RPMI7951 (cell line): ENCODE measurements around the gene PARN. TPM values are rescaled to one million over a fixed set of nuclear protein-coding genes. Genes with fewer than 3 reads are reported as not detected.

Experiments
- DNase-seq: peaks from one replicate; pipeline ENCODE4 v3.0.0-alpha.2; 2012; ENCODE audit warnings: low read depth
- total RNA-seq: library from RNA; depleted of rRNA; stranded (reverse); fragments of >200 nt; shearing (Covaris generic); gene quantifications from 2 replicates; pipeline ENCODE4 v1.2.3, GENCODE V29; 2014

Gene PARN
- total RNA-seq, 1 experiment from 2014 or later, result 25.4 TPM

GRCh38 chr16:14499110-14499509, 130.9 kb downstream of the PARN start:
- DNase-seq, result no peak

GRCh38 chr16:14497245-14498082, 132.6 kb downstream of the PARN start:
- no peak for DNase-seq

- no peak for DNase-seq
Measured at GRCh38 chr16:14496786-14497185, 133.3 kb downstream of the PARN start.

- DNase-seq, result no peak
Measured at GRCh38 chr16:14496047-14496770, 133.9 kb downstream of the PARN start.

- DNase-seq, result no peak
Measured at GRCh38 chr16:14495213-14496046, 134.6 kb downstream of the PARN start.

- no peak for DNase-seq
Measured at GRCh38 chr16:14494396-14494966, 135.6 kb downstream of the PARN start.

- DNase-seq, result no peak
Measured at GRCh38 chr16:14493791-14494190, 136.3 kb downstream of the PARN start.

GRCh38 chr16:14492614-14493013, 137.4 kb downstream of the PARN start:
- no peak for DNase-seq

GRCh38 chr16:14491861-14492529, 138.1 kb downstream of the PARN start:
- no peak for DNase-seq

- no peak for DNase-seq
Measured at GRCh38 chr16:14490235-14490634, 139.8 kb downstream of the PARN start.

- peak; percentile 69 for DNase-seq
Measured at GRCh38 chr16:14489460-14489859, 140.6 kb downstream of the PARN start.

GRCh38 chr16:14487579-14487978, 142.5 kb downstream of the PARN start:
- DNase-seq, result peak; percentile 36

GRCh38 chr16:14486520-14487303, 143.3 kb downstream of the PARN start:
- DNase-seq, result peak; percentile 96

- no peak for DNase-seq
Measured at GRCh38 chr16:14485811-14486519, 144.1 kb downstream of the PARN start.

GRCh38 chr16:14485121-14485551, 144.9 kb downstream of the PARN start:
- DNase-seq, result no peak

GRCh38 chr16:14483819-14484385, 146.2 kb downstream of the PARN start:
- no peak for DNase-seq

- DNase-seq, result no peak
Measured at GRCh38 chr16:14476183-14476582, 153.9 kb downstream of the PARN start.

- no peak for DNase-seq
Measured at GRCh38 chr16:14475370-14476139, 154.5 kb downstream of the PARN start.

GRCh38 chr16:14473488-14473887, 156.6 kb downstream of the PARN start:
- DNase-seq, result no peak
